Measurements from ENCODE around the gene PRR3.
"Not testable (repeated sequence)": the region's sequence is repeated elsewhere in the genome, so short reads cannot be mapped to it uniquely, and the experiment has no call there.

PRR3 gene

DNA sequence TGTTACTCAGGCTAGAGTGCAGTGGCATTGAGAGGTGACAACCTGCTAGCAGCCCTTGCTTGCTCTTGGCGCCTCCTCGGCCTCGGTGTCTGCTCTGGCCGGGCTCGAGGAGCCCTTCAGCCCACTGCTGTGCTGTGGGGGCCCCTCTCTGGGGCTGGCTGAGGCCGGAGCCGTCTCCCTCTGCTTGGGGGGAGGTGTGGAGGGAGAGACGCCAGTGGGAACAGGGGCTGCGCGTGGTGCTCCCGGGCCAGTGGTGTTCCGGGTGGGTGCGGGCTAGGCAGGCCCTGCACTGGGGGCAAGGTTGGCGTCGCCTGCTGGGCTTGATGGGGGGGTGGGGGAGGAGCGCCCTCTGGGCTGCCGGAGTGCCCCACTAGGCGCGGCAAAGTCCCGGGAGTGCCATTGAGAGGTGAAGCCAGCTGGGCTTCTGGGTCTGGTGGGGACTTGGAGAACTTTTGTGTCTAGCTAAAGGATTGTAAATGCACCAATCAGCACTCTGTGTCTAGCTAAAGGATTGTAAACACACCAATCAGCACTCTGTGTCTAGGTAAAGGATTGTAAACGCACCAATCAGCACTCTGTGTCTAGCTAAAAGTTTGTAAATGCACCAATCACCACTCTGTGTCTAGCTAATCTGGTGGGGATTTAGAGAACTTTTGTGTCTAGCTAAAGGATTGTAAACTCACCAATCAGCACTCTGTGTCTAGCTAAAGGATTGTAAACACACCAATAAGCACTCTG is 39.2 kb upstream of the PRR3 start:
- H3K9ac ChIP-seq (ENCODE audit: low read length); H3K27ac ChIP-seq (ENCODE audit: low read depth, low read length); H3K4me3 ChIP-seq (ENCODE audit: low read depth, low read length); H3K36me3 ChIP-seq (ENCODE audit: control insufficient read depth, insufficient read depth, low read length); H3K27me3 ChIP-seq (ENCODE audit: control insufficient read depth, insufficient read depth, low read length); H3K9me3 ChIP-seq (ENCODE audit: control insufficient read depth, insufficient read depth, low read depth, low read length): not testable (repeated sequence)
- peaks cover 11% of the 10 kb centered on the region for H3K4me1 ChIP-seq (ENCODE audit: control insufficient read depth, insufficient read depth, low read length)

- H3K4me1 ChIP-seq (ENCODE audit: control insufficient read depth, insufficient read depth, low read length), result peaks cover 11% of the 10 kb centered on the region
- H3K4me3 ChIP-seq (ENCODE audit: low read depth, low read length); H3K27ac ChIP-seq (ENCODE audit: low read depth, low read length); H3K9ac ChIP-seq (ENCODE audit: low read length); H3K36me3 ChIP-seq (ENCODE audit: control insufficient read depth, insufficient read depth, low read length); H3K9me3 ChIP-seq (ENCODE audit: control insufficient read depth, insufficient read depth, low read depth, low read length); H3K27me3 ChIP-seq (ENCODE audit: control insufficient read depth, insufficient read depth, low read length): not testable (repeated sequence)
Observed at GRCh38 chr6:30518505-30519145, 38.5 kb upstream of the PRR3 start.

GRCh38 chr6:30520522-30520921 is 36.6 kb upstream of the PRR3 start:
- Histone ChIP-seq H3K4me1 (ENCODE audit: control insufficient read depth, insufficient read depth, low read length) (no peaks in the 10 kb centered on the region; the same call in 1 of the 2 replicates), H3K27me3 (ENCODE audit: control insufficient read depth, insufficient read depth, low read length) (no peaks in the 10 kb centered on the region), H3K4me3 (ENCODE audit: low read depth, low read length) (no peak overlapping the region), H3K36me3 (ENCODE audit: control insufficient read depth, insufficient read depth, low read length) (no peaks in the 10 kb centered on the region), H3K9ac (ENCODE audit: low read length) (no peak overlapping the region), H3K9me3 (ENCODE audit: control insufficient read depth, insufficient read depth, low read depth, low read length) (no peaks in the 10 kb centered on the region), H3K27ac (ENCODE audit: low read depth, low read length) (no peak overlapping the region)

- not testable (repeated sequence) for H3K27me3 ChIP-seq (ENCODE audit: control insufficient read depth, insufficient read depth, low read length); H3K4me1 ChIP-seq (ENCODE audit: control insufficient read depth, insufficient read depth, low read length); H3K4me3 ChIP-seq (ENCODE audit: low read depth, low read length); H3K36me3 ChIP-seq (ENCODE audit: control insufficient read depth, insufficient read depth, low read length); H3K27ac ChIP-seq (ENCODE audit: low read depth, low read length); H3K9me3 ChIP-seq (ENCODE audit: control insufficient read depth, insufficient read depth, low read depth, low read length); H3K9ac ChIP-seq (ENCODE audit: low read length)
Observed at GRCh38 chr6:30521082-30521481, 36.0 kb upstream of the PRR3 start.

GRCh38 chr6:30521952-30522351 is 35.1 kb upstream of the PRR3 start:
- not testable (repeated sequence) for H3K36me3 ChIP-seq (ENCODE audit: control insufficient read depth, insufficient read depth, low read length); H3K27me3 ChIP-seq (ENCODE audit: control insufficient read depth, insufficient read depth, low read length); H3K9ac ChIP-seq (ENCODE audit: low read length); H3K4me3 ChIP-seq (ENCODE audit: low read depth, low read length); H3K9me3 ChIP-seq (ENCODE audit: control insufficient read depth, insufficient read depth, low read depth, low read length); H3K27ac ChIP-seq (ENCODE audit: low read depth, low read length); H3K4me1 ChIP-seq (ENCODE audit: control insufficient read depth, insufficient read depth, low read length)

DNA sequence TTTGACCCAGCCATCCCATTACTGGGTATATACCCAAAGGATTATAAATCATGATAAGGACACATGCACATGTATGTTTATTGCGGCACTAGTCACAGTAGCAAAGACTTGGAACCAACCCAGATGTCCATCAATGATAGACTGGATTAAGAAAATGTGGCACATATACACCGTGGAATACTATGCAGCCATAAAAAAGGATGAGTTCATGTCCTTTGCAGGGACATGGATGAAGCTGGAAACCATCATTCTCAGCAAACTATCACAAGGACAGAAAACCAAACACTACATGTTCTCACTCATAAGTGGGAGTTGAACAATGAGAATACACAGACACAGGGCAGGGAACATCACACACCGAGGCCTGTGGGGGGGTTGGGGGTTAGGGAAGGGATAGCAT is 30.7 kb upstream of the PRR3 start:
- not testable (repeated sequence) for H3K4me3 ChIP-seq (ENCODE audit: low read depth, low read length); H3K27ac ChIP-seq (ENCODE audit: low read depth, low read length); H3K9ac ChIP-seq (ENCODE audit: low read length); H3K27me3 ChIP-seq (ENCODE audit: control insufficient read depth, insufficient read depth, low read length); H3K36me3 ChIP-seq (ENCODE audit: control insufficient read depth, insufficient read depth, low read length); H3K4me1 ChIP-seq (ENCODE audit: control insufficient read depth, insufficient read depth, low read length); H3K9me3 ChIP-seq (ENCODE audit: control insufficient read depth, insufficient read depth, low read depth, low read length)

DNA sequence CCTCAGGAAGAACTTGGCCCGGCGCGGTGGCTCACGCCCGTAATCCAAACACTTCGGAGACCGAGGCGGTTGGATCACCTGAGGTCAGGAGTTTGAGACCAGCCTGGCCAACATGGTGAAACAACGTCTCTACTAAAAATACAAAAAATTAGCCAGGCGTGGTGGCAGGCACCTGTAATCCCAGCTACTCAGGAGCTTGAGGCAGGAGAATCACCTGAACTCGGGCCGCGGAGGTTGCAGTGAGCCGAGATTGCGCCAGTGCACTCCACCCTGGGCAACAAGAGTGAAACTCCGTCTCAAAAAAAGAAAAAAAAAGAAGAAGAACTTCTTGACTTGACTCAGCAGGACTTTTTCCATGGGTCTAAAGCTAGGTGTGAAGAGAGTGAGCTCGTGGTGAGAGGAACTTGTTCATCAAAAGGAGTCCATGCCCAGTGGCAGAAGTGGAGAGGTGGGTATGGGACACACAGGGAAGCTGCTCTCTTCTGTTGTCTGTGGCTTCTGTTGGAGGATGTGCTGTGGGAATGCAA is 27.7 kb upstream of the PRR3 start:
- H3K36me3 ChIP-seq (ENCODE audit: control insufficient read depth, insufficient read depth, low read length); H3K4me3 ChIP-seq (ENCODE audit: low read depth, low read length); H3K9ac ChIP-seq (ENCODE audit: low read length); H3K9me3 ChIP-seq (ENCODE audit: control insufficient read depth, insufficient read depth, low read depth, low read length); H3K27ac ChIP-seq (ENCODE audit: low read depth, low read length); H3K27me3 ChIP-seq (ENCODE audit: control insufficient read depth, insufficient read depth, low read length); H3K4me1 ChIP-seq (ENCODE audit: control insufficient read depth, insufficient read depth, low read length): not testable (repeated sequence)

- Histone ChIP-seq H3K4me3 (ENCODE audit: low read depth, low read length) (no peak overlapping the region), H3K27me3 (ENCODE audit: control insufficient read depth, insufficient read depth, low read length) (no peaks in the 10 kb centered on the region), H3K9me3 (ENCODE audit: control insufficient read depth, insufficient read depth, low read depth, low read length) (no peaks in the 10 kb centered on the region), H3K27ac (ENCODE audit: low read depth, low read length) (no peak overlapping the region), H3K9ac (ENCODE audit: low read length) (no peak overlapping the region), H3K4me1 (ENCODE audit: control insufficient read depth, insufficient read depth, low read length) (no peaks in the 10 kb centered on the region), H3K36me3 (ENCODE audit: control insufficient read depth, insufficient read depth, low read length) (no peaks in the 10 kb centered on the region)
Observed at GRCh38 chr6:30530014-30530413, 27.1 kb upstream of the PRR3 start.

DNA sequence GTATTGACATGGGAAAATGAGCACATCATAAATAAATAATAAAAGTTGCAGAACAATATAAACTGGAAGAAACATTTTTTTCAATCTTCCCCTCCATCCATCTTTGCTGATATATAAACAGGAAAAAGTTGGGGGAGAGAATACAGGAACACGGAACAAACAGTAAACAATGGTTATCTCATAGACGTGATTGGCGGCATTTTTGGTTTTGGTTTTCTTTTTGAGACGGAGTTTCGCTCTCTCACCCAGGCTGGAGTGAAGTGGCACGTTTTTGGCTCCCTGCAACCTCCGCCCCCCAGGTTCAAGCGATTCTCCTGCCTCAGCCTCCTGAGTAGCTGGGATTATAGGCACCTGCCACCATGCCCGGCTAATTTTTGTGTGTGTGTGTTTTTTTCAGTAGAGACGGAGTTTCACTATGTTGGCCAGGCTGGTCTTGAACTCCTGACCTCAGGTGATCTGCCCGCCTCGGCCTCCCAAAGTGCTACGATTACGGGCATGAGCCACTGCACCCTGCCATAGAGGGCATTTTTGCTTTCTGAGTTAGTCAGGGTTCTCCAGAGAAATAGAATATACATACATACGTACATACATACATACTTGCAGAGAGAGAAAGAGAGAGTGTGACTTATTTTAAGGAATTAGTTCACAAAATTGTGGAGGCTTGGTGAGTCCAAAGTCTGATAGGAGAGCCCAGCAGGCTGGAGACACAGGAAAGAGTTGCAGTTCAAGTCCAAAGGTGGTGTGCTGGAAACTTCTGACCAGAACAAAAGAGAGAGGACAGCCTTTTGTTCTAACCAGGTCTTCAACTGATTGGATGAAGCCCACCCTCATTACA is 23.4 kb upstream of the PRR3 start:
- no peaks in the 10 kb centered on the region for H3K27me3 ChIP-seq (ENCODE audit: control insufficient read depth, insufficient read depth, low read length)
- no peak overlapping the region for H3K27ac ChIP-seq (ENCODE audit: low read depth, low read length)
- no peaks in the 10 kb centered on the region for H3K9me3 ChIP-seq (ENCODE audit: control insufficient read depth, insufficient read depth, low read depth, low read length)
- H3K36me3 ChIP-seq (ENCODE audit: control insufficient read depth, insufficient read depth, low read length), result no peaks in the 10 kb centered on the region
- H3K4me1 ChIP-seq (ENCODE audit: control insufficient read depth, insufficient read depth, low read length), result no peaks in the 10 kb centered on the region
- no peak overlapping the region for H3K9ac ChIP-seq (ENCODE audit: low read length)
- no peak overlapping the region for H3K4me3 ChIP-seq (ENCODE audit: low read depth, low read length)

GRCh38 chr6:30537931-30538330 is 19.2 kb upstream of the PRR3 start:
- Histone ChIP-seq H3K27me3 (ENCODE audit: control insufficient read depth, insufficient read depth, low read length) (no peaks in the 10 kb centered on the region), H3K27ac (ENCODE audit: low read depth, low read length) (no peak overlapping the region), H3K4me1 (ENCODE audit: control insufficient read depth, insufficient read depth, low read length) (0 out of 2 replicates have a peak, but pooled peaks cover 4% of the 10 kb centered on the region), H3K9ac (ENCODE audit: low read length) (no peak overlapping the region), H3K36me3 (ENCODE audit: control insufficient read depth, insufficient read depth, low read length) (no peaks in the 10 kb centered on the region), H3K9me3 (ENCODE audit: control insufficient read depth, insufficient read depth, low read depth, low read length) (no peaks in the 10 kb centered on the region), H3K4me3 (ENCODE audit: low read depth, low read length) (no peak overlapping the region)

Measured in HUES6 (cell line).